ENCODE measurements around the gene ENKUR. TPM values are rescaled to one million over a fixed set of nuclear protein-coding genes. Genes with fewer than 3 reads are reported as not detected.

ENKUR gene
- total RNA-seq, 1 donor from 2014 or later, result not detected

DNA sequence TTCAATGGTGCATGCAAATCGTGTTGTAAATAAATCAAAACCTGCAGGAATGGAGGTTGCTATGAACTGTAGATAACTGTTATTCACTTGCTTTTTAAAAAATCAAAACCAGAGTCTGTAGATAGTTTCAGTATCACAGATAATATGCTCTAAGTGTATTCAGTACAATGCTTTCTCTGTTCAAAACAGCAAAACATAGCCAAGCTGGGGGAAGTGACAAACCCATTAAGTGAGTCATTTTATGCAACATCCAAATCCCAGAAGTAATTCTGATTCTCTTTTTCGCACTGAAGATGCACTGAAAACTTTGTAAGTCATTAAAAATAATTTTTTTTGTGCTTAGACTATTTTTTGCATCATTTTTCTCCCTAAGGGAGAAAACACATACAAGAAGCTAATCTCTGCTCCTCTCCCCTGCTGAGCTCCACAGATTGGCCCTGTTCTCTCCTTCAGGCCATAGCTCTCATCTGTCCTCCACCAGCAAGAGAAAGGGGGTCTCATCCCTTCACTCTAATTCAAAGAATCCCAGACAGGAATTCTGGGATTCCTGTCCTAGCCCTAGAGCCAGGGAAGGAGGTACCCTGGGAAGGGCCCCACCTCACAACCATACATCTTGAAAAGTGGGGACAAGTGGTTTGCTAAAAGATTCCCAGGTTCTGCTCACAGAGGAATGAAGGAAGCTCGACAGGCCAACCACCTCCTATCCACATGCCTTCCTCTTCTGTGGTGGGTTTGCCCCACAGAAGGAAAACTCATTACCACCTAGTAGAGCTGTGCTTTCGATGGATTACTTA lies 68.5 kb downstream of the ENKUR start:
- Mint-ChIP-seq H3K36me3 (ENCODE audit: low read depth, unreplicated experiment) (no peaks in the 10 kb centered on the region), H3K4me1 (ENCODE audit: unreplicated experiment) (peaks cover 5% of the 10 kb centered on the region), H3K4me3 (ENCODE audit: unreplicated experiment) (no peak overlapping the region), H3K27me3 (ENCODE audit: unreplicated experiment) (peaks cover 6% of the 10 kb centered on the region), H3K9me3 (ENCODE audit: unreplicated experiment) (no peaks in the 10 kb centered on the region), H3K27ac (ENCODE audit: unreplicated experiment) (no peak overlapping the region)
- no peak for DNase-seq (ENCODE audit: low spot score)
- TF ChIP-seq, protein P1, sequence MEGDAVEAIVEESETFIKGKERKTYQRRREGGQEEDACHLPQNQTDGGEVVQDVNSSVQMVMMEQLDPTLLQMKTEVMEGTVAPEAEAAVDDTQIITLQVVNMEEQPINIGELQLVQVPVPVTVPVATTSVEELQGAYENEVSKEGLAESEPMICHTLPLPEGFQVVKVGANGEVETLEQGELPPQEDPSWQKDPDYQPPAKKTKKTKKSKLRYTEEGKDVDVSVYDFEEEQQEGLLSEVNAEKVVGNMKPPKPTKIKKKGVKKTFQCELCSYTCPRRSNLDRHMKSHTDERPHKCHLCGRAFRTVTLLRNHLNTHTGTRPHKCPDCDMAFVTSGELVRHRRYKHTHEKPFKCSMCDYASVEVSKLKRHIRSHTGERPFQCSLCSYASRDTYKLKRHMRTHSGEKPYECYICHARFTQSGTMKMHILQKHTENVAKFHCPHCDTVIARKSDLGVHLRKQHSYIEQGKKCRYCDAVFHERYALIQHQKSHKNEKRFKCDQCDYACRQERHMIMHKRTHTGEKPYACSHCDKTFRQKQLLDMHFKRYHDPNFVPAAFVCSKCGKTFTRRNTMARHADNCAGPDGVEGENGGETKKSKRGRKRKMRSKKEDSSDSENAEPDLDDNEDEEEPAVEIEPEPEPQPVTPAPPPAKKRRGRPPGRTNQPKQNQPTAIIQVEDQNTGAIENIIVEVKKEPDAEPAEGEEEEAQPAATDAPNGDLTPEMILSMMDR (IDR thresholded peaks at IDR 0.05; ENCODE audit: unreplicated experiment), result no peak

DNA sequence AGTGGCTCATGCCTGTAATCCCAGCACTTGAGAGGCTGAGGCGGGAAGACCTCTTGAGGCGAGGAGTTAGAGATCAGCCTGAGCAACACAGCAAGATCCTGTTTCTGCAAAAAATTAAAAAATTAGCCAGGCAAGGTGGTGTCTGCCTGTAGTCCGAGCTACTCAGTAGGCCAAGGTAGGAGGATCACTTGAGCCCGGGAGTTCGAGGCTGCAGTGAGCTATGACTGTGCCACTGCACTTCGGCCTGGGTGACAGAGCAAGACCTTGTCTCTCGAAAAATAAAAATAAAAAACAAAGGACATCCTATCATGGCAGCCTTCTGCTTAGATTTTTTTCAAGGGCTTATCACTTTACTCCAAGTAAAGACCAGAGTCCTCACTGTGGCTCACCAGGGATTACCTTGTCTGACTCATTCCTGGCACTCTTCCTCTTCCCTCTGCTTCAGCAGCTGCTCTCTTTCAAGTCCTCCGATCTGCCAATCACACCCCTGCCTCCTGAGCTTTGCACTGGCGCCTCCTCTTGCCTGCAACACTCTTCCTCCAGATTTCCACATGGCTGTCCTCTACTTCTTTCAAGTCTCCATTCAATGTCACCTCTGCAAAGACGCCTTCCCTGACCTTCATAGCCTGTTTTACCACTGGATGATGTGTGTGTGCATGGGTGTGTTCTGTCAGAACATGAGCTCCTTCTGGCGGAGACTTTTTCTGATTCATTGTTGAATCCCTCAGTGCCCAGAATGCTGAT lies 71.3 kb downstream of the ENKUR start:
- H3K4me1 Mint-ChIP-seq (ENCODE audit: unreplicated experiment), result peaks cover 5% of the 10 kb centered on the region
- no peak for DNase-seq (ENCODE audit: low spot score)
- TF ChIP-seq, protein P1 (IDR thresholded peaks at IDR 0.05; ENCODE audit: unreplicated experiment), result no peak
- H3K9me3 Mint-ChIP-seq (ENCODE audit: unreplicated experiment), result no peaks in the 10 kb centered on the region
- peaks cover 4% of the 10 kb centered on the region for H3K27me3 Mint-ChIP-seq (ENCODE audit: unreplicated experiment)
- no peak overlapping the region for H3K4me3 Mint-ChIP-seq (ENCODE audit: unreplicated experiment)
- H3K36me3 Mint-ChIP-seq (ENCODE audit: low read depth, unreplicated experiment), result no peaks in the 10 kb centered on the region
- H3K27ac Mint-ChIP-seq (ENCODE audit: unreplicated experiment), result no peak overlapping the region

DNA sequence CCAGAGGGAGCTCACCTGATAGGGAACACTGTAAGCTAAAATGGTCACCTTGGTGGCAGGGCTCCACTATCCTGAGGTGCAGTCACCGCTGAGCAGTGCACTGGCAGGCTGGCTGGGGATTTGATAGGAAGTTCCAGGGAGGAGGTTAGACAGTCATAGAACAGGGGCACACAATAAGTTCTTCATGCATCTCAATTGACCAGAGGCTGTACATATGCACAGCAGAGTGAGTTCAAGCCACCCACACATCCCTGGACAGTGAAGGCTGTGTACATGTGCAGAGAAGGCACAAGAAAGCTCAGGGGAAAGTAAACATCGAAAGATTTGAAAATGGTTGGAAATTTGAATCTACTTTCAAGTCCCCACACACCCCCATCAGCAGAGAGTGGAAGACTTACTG lies 77.4 kb downstream of the ENKUR start:
- TF ChIP-seq, protein P1 (IDR thresholded peaks at IDR 0.05; ENCODE audit: unreplicated experiment), result no peak
- H3K36me3 Mint-ChIP-seq (ENCODE audit: low read depth, unreplicated experiment), result peaks cover 12% of the 10 kb centered on the region
- no peak overlapping the region for H3K27ac Mint-ChIP-seq (ENCODE audit: unreplicated experiment)
- H3K4me3 Mint-ChIP-seq (ENCODE audit: unreplicated experiment), result no peak overlapping the region
- no peak for DNase-seq (ENCODE audit: low spot score)
- no peaks in the 10 kb centered on the region for H3K4me1 Mint-ChIP-seq (ENCODE audit: unreplicated experiment)
- no peaks in the 10 kb centered on the region for H3K27me3 Mint-ChIP-seq (ENCODE audit: unreplicated experiment)
- no peaks in the 10 kb centered on the region for H3K9me3 Mint-ChIP-seq (ENCODE audit: unreplicated experiment)

DNA sequence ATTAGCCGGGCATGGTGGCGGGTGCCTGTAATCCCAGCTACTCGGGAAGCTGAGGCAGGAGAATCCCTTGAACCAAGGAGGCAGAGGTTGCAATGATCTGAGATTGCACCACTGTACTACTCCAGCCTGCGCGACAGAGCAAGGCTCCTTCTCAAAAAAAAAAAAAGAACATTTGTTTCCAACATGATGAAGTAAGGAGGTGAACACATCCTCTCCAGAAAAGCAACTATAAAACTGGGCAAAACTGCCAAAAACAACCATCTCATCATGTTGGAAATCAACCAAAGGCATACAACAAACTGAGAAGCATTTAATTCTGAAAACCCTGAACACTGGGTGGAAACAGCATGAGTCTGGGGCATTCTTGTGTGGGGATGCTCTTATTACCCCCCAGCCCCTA lies 77.9 kb downstream of the ENKUR start:
- Mint-ChIP-seq H3K4me3 (ENCODE audit: unreplicated experiment) (no peak overlapping the region), H3K27ac (ENCODE audit: unreplicated experiment) (no peak overlapping the region), H3K9me3 (ENCODE audit: unreplicated experiment) (no peaks in the 10 kb centered on the region), H3K27me3 (ENCODE audit: unreplicated experiment) (no peaks in the 10 kb centered on the region), H3K36me3 (ENCODE audit: low read depth, unreplicated experiment) (peaks cover 12% of the 10 kb centered on the region), H3K4me1 (ENCODE audit: unreplicated experiment) (no peaks in the 10 kb centered on the region)
- DNase-seq (ENCODE audit: low spot score), result no peak
- TF ChIP-seq, protein P1 (IDR thresholded peaks at IDR 0.05; ENCODE audit: unreplicated experiment), result no peak

Measured in endothelial cell (in vitro differentiated cells).